Keratinocyte (primary cell): ENCODE results near the gene CRACR2B.
A peak's percentile ranks its signal among the peaks of the same experiment; 100 is the strongest.

ENCODE experiments used
- CTCF ChIP-seq, 3 experiments: IDR thresholded peaks in 1 of 3; conservative IDR thresholded peaks in 1 of 3; optimal IDR thresholded peaks in 1 of 3; 2 replicates in 2 of 3; 3 replicates in 1 of 3; pipeline versions ENCODE3 to v1.5.1; 2011; ENCODE audit warnings: low read length in 3 of 3, mild to moderate bottlenecking in 3 of 3, moderate library complexity in 2 of 3, control low read depth in 1 of 3, inconsistent platforms in 1 of 3; ENCODE audit not compliant: insufficient read depth in 2 of 3; ENCODE audit errors: extremely low read depth in 1 of 3
- EZH2 ChIP-seq: IDR thresholded peaks from one replicate; pipeline ENCODE4 v1.6.1; 2012; ENCODE audit warnings: inconsistent platforms, mild to moderate bottlenecking, low read length, moderate library complexity

- TF ChIP-seq EZH2 (no peak), CTCF (optimal IDR thresholded peaks at IDR 0.05 in 1 of 3, IDR thresholded peaks at IDR 0.05 in 1 of 3, conservative IDR thresholded peaks at IDR 0.05 in 1 of 3; ENCODE audit: extremely low read depth in 1 of 3, insufficient read depth in 2 of 3, low read length in 3 of 3) (peak in 1 of 3 experiments; percentile 13)
These were observed 52.7 kb downstream of the CRACR2B start for GRCh38 chr11:880447-880846.
